ENCODE data around the gene TBC1D17.

DNA sequence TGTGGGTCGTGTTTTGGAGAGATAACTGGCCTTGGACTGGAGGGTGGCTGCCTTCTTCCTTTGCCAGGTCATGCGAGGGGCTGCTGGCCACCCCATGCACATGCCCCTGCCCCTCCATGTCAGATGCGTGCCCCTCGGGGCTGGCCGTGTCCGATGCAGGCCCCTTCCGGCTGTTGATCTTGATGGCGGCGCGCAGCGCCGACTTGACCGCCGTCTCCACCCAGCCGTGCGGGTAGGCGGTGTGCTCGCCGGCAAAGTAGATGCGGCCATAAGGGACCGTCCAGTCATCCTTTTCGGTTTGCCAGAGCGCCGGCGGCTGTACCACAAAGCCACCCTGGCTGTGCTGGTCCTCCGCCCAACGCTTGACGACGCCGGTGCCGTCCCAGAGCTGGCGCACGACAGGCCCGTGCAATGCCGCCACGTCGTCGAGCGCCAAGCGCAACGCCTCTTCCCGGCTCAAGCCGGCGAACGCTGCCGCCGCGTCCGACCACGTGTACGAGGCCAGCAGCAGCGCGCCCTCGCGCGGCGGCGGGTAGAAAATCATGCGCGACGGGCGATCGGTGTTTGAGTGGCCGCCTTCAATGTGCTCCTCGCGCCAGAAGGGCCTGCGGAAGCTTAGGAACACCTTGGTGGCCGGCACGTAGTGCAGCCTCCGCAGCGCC is 12.3 kb downstream of the TBC1D17 start:
- TF ChIP-seq, protein P1, sequence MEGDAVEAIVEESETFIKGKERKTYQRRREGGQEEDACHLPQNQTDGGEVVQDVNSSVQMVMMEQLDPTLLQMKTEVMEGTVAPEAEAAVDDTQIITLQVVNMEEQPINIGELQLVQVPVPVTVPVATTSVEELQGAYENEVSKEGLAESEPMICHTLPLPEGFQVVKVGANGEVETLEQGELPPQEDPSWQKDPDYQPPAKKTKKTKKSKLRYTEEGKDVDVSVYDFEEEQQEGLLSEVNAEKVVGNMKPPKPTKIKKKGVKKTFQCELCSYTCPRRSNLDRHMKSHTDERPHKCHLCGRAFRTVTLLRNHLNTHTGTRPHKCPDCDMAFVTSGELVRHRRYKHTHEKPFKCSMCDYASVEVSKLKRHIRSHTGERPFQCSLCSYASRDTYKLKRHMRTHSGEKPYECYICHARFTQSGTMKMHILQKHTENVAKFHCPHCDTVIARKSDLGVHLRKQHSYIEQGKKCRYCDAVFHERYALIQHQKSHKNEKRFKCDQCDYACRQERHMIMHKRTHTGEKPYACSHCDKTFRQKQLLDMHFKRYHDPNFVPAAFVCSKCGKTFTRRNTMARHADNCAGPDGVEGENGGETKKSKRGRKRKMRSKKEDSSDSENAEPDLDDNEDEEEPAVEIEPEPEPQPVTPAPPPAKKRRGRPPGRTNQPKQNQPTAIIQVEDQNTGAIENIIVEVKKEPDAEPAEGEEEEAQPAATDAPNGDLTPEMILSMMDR (IDR thresholded peaks at IDR 0.05), result peak; percentile 37 to 83 (median 71)
- peak in 1 of 2 donors; percentile 8 for TF ChIP-seq POLR2A (IDR thresholded peaks at IDR 0.05)
